COLO668 (cell line): ENCODE results near the gene GPRC5D.

Source experiments
- DNase-seq: peaks from one replicate; lab custom pipeline; 2025; ENCODE audit not compliant: unreplicated experiment; lab: John Stamatoyannopoulos, UW

The GPRC5D gene

GRCh38 chr12:12979731-12980259, 27.8 kb upstream of the GPRC5D start:
- DNase-seq = no peak

DNA sequence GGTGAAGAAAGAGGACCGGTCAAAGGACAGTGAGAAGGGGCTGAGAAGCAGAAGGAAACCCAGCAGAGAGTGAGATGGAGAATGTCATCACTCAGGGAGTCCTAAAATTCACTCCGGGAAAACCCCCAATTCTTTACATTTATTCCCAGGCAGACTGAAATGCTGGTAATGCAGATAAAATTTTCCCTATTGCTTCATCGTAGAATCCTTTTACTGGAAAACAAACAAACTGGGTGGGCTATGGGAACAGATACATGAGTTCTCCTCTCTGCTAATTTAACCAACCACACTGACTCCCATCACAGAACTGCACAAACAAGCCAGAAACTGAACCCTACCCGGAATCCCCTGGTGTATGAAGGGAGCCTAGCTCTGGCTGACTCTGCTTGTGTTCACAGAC, 27.2 kb upstream of the GPRC5D start:
- no peak for DNase-seq

- DNase-seq = no peak
These were observed 25.3 kb upstream of the GPRC5D start for GRCh38 chr12:12977231-12977630.

- DNase-seq = no peak
These were observed 24.4 kb upstream of the GPRC5D start for GRCh38 chr12:12976366-12976765.

- no peak for DNase-seq
These were observed 23.5 kb upstream of the GPRC5D start for GRCh38 chr12:12975322-12976077.

DNA sequence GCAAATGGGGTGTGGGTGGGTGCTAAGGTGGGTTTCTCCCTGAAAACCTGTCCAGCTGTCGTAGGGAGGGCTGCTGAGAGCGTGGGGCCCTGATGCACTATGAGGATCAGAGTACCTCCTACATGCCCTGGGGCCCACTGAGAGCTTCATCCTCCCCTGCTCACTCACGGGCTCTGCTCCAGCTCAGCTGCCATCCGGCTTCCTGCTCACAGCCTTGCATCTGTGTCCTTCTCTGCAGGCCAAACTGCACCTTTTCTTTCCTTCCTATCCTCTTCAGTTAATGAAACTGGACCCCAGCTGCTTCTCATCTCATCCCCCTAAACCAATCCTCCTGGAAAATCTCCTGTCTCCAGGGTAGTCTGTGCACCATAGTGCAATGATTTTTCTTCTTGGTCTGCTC, 22.2 kb upstream of the GPRC5D start:
- DNase-seq = no peak

DNA sequence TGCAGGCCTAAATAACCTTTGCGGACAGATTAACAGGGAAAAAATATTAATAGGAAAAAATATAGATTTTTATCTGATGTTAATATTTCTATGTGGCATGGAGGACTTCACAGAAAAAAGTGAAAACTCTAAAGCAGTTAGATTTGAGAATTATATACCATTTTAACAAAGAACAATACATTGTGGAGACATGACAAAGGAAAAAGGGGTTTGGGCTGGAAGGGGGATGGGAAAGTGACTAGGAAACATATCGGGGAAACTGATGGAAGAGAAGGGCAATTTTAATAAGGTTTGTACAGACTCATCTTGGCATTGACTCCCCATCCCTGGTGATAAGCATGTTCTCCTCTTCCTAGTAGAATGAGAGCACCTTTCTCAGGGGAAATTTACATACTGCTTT, 21.0 kb upstream of the GPRC5D start:
- no peak for DNase-seq

DNA sequence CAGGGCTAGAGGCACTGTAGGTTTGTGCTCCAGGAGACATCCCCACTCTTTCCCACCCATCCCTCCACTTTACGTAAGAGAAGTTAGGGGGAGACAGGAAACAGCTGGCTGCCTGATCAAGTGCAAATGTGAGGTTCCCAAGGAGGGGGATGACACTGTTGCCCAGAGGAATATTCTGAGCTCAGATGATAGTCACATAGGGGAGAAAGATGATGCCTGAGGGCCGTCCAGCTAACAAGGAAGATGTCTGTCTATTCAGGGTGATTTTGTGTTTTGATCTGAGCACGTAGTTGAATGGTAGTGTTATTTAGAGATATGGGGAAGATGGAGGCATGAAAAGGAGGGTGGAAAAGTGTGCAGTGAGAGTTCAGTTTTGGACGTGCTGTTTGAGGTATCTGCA, 13.9 kb upstream of the GPRC5D start:
- no peak for DNase-seq

- DNase-seq = no peak
These were observed 12.3 kb upstream of the GPRC5D start for GRCh38 chr12:12964255-12964654.

DNA sequence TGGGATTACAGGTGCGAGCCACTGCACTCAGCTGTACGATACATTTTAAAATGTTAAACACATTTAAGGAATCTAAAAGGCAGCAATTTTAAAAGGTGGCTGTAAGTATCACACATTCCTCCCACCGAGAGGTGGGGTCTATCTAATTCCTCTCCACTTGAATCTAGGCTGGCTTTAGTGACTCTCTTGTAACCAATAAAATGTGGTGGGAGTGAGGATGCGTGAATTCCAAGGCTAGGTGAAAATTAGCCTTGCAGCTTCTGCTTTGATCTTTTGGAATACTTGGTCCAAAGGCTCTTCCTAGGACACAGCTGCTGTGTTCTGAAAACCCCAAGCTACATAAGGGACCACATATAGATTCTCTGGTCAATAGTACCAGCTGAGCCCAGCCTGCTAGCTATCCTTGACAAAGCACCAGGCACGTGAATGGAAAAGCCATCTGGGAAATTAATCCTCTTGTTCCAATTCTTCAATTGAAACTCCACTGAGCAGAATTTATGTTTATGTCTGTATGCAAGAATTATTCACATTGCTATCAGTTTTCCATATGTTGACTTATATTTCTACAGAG, 8.8 kb upstream of the GPRC5D start:
- no peak for DNase-seq

DNA sequence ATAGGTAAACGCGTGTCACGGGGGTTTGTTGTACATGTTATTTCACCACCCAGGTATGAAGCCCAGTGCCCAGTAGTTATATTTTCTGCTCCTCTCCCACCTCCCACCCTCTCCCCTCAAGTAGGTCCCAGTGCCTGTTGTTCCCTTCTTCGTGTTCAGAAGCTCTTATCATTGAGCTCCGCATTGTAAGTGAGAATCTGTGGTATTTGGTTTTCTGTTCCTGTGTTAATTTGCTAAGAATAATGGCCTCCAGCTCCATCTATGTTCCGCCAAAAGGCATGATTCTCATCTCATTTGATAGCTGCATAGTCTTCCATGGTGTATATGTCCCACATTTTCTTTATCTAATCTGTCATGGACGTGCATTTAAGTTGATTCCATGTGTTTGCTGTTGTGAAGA, 6.9 kb upstream of the GPRC5D start:
- no peak for DNase-seq

DNA sequence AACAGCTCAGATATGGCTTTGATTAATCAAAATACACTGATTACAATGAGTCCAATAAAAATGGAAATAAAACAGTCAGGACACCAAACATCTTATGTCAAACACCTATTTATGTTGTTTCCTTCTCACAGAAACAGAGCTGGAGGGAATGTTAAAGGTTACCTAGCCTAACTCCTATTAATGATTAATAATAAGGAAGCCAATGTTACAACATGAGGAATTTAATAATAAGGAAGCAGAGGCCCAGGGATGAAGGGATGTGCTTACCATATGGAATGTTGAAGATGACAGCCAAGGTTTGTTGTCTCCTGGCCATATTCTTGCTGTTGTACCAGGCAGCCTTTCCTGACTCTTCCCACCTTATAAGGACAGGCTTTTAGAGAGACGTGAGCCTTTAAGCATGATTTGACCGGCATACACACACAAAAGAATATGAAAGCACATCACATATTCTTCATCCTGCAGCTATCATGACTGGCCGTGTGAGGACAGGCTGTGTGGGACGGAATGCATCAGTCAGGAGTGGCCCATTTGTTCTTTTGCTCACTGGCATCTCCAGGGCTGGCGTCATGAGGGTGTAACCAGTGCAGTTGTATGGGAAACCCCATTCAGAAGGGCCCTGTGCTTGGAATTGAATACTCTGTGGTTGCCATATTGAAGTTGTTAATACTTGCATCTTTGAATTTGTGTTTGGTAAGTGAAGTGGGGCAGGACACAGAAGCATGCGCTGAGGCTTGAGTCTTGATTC, 3.1 kb upstream of the GPRC5D start:
- DNase-seq = no peak

- no peak for DNase-seq
These were observed 2.4 kb upstream of the GPRC5D start for GRCh38 chr12:12954356-12954755.

DNA sequence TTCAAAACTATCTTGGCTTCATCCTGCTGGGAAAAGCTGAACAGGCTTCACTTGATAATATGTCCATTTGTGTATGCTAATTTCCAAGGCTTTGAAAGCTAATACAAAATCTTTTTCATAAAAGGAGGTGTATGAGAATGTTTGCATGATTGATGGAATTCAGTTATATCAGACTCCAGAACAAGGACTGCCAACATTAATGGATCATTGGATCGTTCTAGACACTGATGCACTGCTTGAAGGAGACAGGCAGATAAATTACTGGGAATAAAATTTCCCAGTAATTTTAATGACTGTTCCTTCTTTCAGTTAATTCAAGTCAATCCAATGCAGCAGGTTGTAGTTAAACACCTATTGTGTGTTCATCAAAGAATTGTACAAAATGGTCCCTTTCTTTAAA, 466 bp downstream of the GPRC5D start:
- DNase-seq = no peak

- no peak for DNase-seq
These were observed 4.1 kb downstream of the GPRC5D start for GRCh38 chr12:12947902-12948301.

GRCh38 chr12:12946686-12947355, 5.1 kb downstream of the GPRC5D start:
- no peak for DNase-seq

DNA sequence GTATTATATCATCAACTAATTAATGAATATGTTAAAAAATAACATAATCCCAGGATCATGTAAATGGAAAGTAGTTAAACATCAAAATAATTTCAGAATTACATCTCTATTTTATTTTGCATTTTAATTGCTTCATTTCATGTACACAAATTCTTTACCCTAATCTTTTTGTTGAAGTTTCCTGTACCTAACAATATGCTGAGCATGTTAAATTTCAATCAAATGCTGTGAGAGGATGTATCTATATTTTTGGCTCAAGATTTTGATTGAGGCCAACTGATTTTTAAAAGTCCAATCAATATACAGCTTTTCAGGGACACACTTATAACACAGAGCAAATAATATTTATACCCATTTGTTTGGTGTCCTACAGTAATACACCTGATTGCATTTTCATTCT, 6.4 kb downstream of the GPRC5D start:
- no peak for DNase-seq

GRCh38 chr12:12943586-12944260, 8.2 kb downstream of the GPRC5D start:
- no peak for DNase-seq

- DNase-seq = no peak
These were observed 10.3 kb downstream of the GPRC5D start for GRCh38 chr12:12941450-12942350.

- DNase-seq = no peak
These were observed 12.1 kb downstream of the GPRC5D start for GRCh38 chr12:12939888-12940287.
